Activated CD4-positive, alpha-beta T cell treated with anti-CD3 and anti-CD28 coated beads, Interleukin-2, amount 50 U/mL, for 48 hours (primary cell): ENCODE results near the gene GK.
"Not testable (repeated sequence)": the region's sequence is repeated elsewhere in the genome, so short reads cannot be mapped to it uniquely, and the experiment has no call there.

Experiments used
- DNase-seq, 2 experiments: peaks; one replicate each; pipeline ENCODE4 v3.0.0-alpha.2; 2020

GK gene

GRCh38 chrX:30654989-30655607 is 1.9 kb downstream of the GK start:
- no peak for DNase-seq

GRCh38 chrX:30655991-30656390 is 2.8 kb downstream of the GK start:
- no peak for DNase-seq

GRCh38 chrX:30657196-30658161 is 4.3 kb downstream of the GK start:
- peak in 1 of 2 experiments; percentile 22 for DNase-seq

- no peak for DNase-seq
Observed at GRCh38 chrX:30659421-30659820, 6.2 kb downstream of the GK start.

GRCh38 chrX:30661228-30661627 is 8.0 kb downstream of the GK start:
- no peak for DNase-seq

- DNase-seq = no peak
Observed at GRCh38 chrX:30663322-30663721, 10.1 kb downstream of the GK start.

GRCh38 chrX:30665471-30665870 is 12.2 kb downstream of the GK start:
- no peak for DNase-seq

- no peak for DNase-seq
Observed at GRCh38 chrX:30666094-30666493, 12.9 kb downstream of the GK start.

GRCh38 chrX:30668581-30668980 is 15.4 kb downstream of the GK start:
- no peak for DNase-seq

GRCh38 chrX:30671189-30671588 is 18.0 kb downstream of the GK start:
- not testable (repeated sequence) for DNase-seq

GRCh38 chrX:30673127-30673796 is 20.0 kb downstream of the GK start:
- DNase-seq = no peak

GRCh38 chrX:30673884-30674598 is 20.8 kb downstream of the GK start:
- DNase-seq = no peak

- DNase-seq = no peak
Observed at GRCh38 chrX:30674799-30675198, 21.6 kb downstream of the GK start.

GRCh38 chrX:30679369-30679768 is 26.1 kb downstream of the GK start:
- DNase-seq = no peak

GRCh38 chrX:30680618-30681017 is 27.4 kb downstream of the GK start:
- no peak for DNase-seq

GRCh38 chrX:30688641-30689040 is 35.4 kb downstream of the GK start:
- no peak for DNase-seq

GRCh38 chrX:30689116-30689515 is 35.9 kb downstream of the GK start:
- no peak for DNase-seq

GRCh38 chrX:30690330-30690729 is 37.1 kb downstream of the GK start:
- no peak for DNase-seq

GRCh38 chrX:30693999-30694650 is 40.9 kb downstream of the GK start:
- DNase-seq = no peak

- DNase-seq = no peak
Observed at GRCh38 chrX:30702736-30703135, 49.5 kb downstream of the GK start.

GRCh38 chrX:30706216-30706775 is 53.1 kb downstream of the GK start:
- no peak for DNase-seq

- no peak for DNase-seq
Observed at GRCh38 chrX:30712214-30712613, 59.0 kb downstream of the GK start.
